Measurements from ENCODE around the gene ACADS. TPM values are rescaled to one million over a fixed set of nuclear protein-coding genes. Genes with fewer than 3 reads are reported as not detected.
A peak's percentile ranks its signal among the peaks of the same experiment; 100 is the strongest.

ACADS gene
- total RNA-seq, 1 donor from 2014 or later: 11.7 TPM

DNA sequence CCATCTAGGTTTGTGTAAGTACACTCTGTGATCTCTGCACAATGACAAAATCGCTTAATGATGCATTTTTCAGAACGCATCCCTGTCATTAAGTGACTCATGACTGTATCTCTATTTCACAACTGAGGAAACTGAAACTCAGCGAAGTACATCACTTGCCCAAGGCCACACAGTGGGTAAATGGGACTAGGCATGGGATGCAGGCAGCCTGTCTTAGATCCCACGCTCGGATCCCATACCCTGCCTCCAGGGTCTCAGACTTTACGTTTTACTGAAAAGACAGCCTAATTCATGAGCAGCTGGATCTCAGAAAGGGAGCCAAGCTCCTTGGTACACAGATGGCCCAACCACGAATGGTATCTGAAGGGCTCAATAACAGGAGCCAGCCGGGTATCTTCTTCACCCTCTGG lies 41.1 kb upstream of the ACADS start:
- no peaks in the 10 kb centered on the region for H3K36me3 Mint-ChIP-seq (ENCODE audit: insufficient read depth)
- no peak for DNase-seq (ENCODE audit: low spot score, unreplicated experiment)
- H3K4me3 Mint-ChIP-seq (ENCODE audit: low read depth): no peak overlapping the region
- H3K9me3 Mint-ChIP-seq (ENCODE audit: low read depth): no peaks in the 10 kb centered on the region
- H3K27me3 Mint-ChIP-seq: peaks cover 2% of the 10 kb centered on the region
- no peak overlapping the region for H3K27ac Mint-ChIP-seq
- TF ChIP-seq, protein P1, sequence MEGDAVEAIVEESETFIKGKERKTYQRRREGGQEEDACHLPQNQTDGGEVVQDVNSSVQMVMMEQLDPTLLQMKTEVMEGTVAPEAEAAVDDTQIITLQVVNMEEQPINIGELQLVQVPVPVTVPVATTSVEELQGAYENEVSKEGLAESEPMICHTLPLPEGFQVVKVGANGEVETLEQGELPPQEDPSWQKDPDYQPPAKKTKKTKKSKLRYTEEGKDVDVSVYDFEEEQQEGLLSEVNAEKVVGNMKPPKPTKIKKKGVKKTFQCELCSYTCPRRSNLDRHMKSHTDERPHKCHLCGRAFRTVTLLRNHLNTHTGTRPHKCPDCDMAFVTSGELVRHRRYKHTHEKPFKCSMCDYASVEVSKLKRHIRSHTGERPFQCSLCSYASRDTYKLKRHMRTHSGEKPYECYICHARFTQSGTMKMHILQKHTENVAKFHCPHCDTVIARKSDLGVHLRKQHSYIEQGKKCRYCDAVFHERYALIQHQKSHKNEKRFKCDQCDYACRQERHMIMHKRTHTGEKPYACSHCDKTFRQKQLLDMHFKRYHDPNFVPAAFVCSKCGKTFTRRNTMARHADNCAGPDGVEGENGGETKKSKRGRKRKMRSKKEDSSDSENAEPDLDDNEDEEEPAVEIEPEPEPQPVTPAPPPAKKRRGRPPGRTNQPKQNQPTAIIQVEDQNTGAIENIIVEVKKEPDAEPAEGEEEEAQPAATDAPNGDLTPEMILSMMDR (IDR thresholded peaks at IDR 0.05; ENCODE audit: unreplicated experiment): no peak
- H3K4me1 Mint-ChIP-seq (ENCODE audit: low read depth): peaks cover 19% of the 10 kb centered on the region

DNA sequence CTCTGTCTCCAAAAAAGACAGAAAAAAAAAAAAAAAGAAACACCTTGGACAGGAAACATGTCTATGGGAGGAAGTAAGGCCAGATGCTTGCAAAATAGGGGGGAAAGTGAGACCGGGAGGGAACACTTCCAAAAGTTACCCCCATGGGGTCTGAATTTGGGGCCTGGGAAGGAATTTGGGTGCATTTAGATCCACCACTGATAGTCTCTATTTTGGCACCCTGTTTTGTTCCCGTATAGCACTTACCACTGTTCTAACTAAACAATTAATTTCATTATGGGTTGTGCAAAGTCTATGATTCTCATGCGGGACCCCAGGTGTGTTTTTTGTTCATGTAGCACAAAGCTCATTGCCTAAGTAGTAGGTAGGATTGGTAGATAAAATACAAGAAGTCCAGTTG lies 40.1 kb upstream of the ACADS start:
- DNase-seq (ENCODE audit: low spot score, unreplicated experiment): no peak
- Mint-ChIP-seq H3K27me3 (no peaks in the 10 kb centered on the region), H3K4me1 (ENCODE audit: low read depth) (peaks cover 27% of the 10 kb centered on the region), H3K4me3 (ENCODE audit: low read depth) (peak overlapping the region; percentile 95), H3K36me3 (ENCODE audit: insufficient read depth) (no peaks in the 10 kb centered on the region), H3K9me3 (ENCODE audit: low read depth) (no peaks in the 10 kb centered on the region), H3K27ac (peak overlapping the region; percentile 45)
- TF ChIP-seq, protein P1 (IDR thresholded peaks at IDR 0.05; ENCODE audit: unreplicated experiment): no peak

DNA sequence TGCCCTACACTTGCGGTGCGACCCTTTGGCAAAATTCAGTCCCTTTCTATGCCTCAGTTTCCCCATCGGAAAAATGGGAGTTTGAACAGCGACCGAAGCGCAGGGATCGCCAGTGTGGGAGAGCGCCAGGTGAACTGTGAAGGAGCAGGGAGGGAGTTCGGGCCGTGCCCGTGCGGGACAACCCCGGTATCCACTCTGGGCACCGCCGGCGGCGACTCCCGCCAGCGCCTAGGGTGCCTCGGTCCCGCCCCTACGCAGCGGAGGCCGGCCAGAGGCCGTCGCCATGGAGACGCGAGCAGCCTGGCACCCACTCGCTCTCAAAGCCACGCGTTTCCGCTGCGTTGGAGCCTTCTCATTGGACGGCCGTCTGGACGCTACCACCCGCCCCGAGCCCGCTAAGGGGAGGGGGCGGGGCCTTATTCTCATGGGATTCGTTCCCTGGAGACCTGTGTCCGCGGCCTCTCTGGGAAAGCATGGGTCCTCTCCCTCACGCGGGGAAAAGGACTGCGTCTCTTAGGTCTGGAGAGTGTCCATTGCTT lies 39.4 kb upstream of the ACADS start:
- Mint-ChIP-seq H3K4me1 (ENCODE audit: low read depth) (peaks cover 32% of the 10 kb centered on the region), H3K36me3 (ENCODE audit: insufficient read depth) (no peaks in the 10 kb centered on the region), H3K27ac (peak overlapping the region; percentile 97), H3K27me3 (no peaks in the 10 kb centered on the region), H3K4me3 (ENCODE audit: low read depth) (peak overlapping the region; percentile 95), H3K9me3 (ENCODE audit: low read depth) (no peaks in the 10 kb centered on the region)
- TF ChIP-seq, protein P1 (IDR thresholded peaks at IDR 0.05; ENCODE audit: unreplicated experiment): no peak
- peak; percentile 96 for DNase-seq (ENCODE audit: low spot score, unreplicated experiment)

DNA sequence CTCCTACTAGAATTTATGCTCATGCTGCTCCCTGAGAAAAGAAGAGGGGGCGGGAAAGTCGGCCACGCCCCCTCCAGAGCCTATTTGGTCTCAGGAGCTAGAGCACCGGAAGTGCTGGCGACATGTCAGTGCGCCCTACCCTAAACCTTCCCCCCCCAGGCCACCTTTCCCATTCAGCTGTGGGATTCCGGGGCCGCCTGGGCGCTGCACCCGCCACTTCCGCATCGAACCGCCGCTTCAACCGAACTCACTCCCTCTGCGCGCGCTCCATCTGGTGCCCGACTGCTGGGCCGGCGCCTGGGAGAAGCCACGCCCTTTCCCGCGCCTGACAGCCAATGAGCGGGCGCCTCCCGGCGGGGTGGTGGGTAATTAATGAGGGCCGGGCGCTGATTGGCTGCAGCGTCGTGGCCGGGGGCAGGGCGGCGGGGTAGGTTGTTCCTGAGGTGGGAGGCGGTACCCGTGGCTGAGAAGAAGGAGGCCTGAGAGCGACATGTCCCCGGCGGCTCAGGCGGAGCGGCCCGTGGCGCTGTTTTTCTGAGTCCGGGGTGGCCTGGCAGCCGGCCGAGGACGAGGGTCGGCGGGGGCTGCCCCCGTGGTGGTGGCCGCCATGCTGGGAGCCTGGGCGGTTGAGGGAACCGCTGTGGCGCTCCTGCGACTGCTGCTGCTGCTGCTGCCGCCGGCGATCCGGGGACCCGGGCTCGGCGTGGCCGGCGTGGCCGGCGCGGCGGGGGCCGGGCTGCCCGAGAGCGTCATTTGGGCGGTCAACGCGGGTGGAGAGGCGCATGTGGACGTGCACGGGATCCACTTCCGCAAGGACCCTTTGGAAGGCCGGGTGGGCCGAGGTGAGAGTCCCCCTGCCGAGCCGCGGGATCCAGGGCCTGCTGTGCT lies 38.7 kb upstream of the ACADS start, which contains the start of gene MLEC:
TSS of gene MLEC (plus strand) at position 460 of the 888 bp plus-strand sequence. CDS start at position 608, 148 bp downstream.
- Mint-ChIP-seq H3K4me3 (ENCODE audit: low read depth) (peak within 1 kb of the TSS; percentile 95), H3K27ac (peak within 1 kb of the TSS; percentile 97), H3K4me1 (ENCODE audit: low read depth) (peaks cover 35% of the 10 kb centered on the region), H3K27me3 (no peaks in the 10 kb centered on the region), H3K36me3 (ENCODE audit: insufficient read depth) (no peaks in the 10 kb centered on the region), H3K9me3 (ENCODE audit: low read depth) (no peaks in the 10 kb centered on the region)
- DNase-seq (ENCODE audit: low spot score, unreplicated experiment): peak; percentile 94
- TF ChIP-seq, protein P1 (IDR thresholded peaks at IDR 0.05; ENCODE audit: unreplicated experiment): no peak

DNA sequence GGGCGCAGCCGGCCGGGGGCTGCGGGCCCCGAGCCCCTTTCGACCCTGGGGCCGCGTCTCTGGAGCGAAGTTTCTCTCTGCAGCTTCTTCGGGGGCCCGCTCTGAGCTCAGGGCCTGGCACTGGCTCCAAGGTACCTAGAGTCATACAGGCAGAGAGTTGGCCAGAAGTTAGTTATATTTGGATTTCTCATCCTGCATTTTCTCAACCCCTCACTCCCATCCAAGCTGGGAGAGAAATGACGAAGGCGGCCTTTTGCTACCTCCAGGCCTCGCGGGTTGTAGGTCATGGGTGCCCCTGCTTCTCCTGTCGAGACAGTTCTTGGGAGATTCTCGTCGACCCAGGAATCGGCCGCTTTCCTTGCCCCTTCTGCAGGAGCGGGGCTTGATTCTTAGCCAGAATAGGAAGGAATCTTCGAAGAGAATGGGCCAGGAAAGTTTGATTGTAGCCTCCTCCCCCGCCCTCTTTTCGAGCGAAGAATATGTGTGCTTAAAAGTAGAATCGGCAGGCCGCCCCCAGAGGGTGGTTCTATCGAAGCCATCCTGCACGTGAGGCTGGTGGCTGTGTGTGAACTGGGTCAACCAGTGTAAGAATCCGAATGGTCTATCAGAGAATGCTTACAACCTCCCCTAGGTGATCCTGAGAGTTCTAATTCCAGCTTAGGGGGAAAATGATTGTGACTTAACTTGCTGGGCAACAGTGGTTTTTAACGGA lies 37.9 kb upstream of the ACADS start:
- H3K27me3 Mint-ChIP-seq: no peaks in the 10 kb centered on the region
- TF ChIP-seq, protein P1 (IDR thresholded peaks at IDR 0.05; ENCODE audit: unreplicated experiment): no peak
- H3K9me3 Mint-ChIP-seq (ENCODE audit: low read depth): no peaks in the 10 kb centered on the region
- H3K4me3 Mint-ChIP-seq (ENCODE audit: low read depth): peak overlapping the region; percentile 76
- H3K4me1 Mint-ChIP-seq (ENCODE audit: low read depth): peaks cover 42% of the 10 kb centered on the region
- H3K36me3 Mint-ChIP-seq (ENCODE audit: insufficient read depth): no peaks in the 10 kb centered on the region
- H3K27ac Mint-ChIP-seq: peak overlapping the region; percentile 74
- no peak for DNase-seq (ENCODE audit: low spot score, unreplicated experiment)
